ENCODE data around the gene SSR2.

Gene SSR2

GRCh38 chr1:156019946-156020292, 832 bp downstream of the SSR2 start:
- H3K27ac ChIP-seq, result peak overlapping the region; percentile 82
- H3K9ac ChIP-seq, result peak overlapping the region; percentile 86
- peaks cover 46% of the 10 kb centered on the region for H3K36me3 ChIP-seq
- 0 out of 2 replicates have a peak, but pooled peaks cover 7% of the 10 kb centered on the region for H4K20me1 ChIP-seq
- H3K4me2 ChIP-seq, result peak overlapping the region; percentile 90
- no peaks in the 10 kb centered on the region for H3K9me3 ChIP-seq
- H3K27me3 ChIP-seq, result no peaks in the 10 kb centered on the region
- TF ChIP-seq Cebpa-rat (IDR thresholded peaks at IDR 0.05), result no peak
- H3K4me1 ChIP-seq, result peaks cover 35% of the 10 kb centered on the region
- H3K4me3 ChIP-seq, result peak overlapping the region; percentile 82

DNA sequence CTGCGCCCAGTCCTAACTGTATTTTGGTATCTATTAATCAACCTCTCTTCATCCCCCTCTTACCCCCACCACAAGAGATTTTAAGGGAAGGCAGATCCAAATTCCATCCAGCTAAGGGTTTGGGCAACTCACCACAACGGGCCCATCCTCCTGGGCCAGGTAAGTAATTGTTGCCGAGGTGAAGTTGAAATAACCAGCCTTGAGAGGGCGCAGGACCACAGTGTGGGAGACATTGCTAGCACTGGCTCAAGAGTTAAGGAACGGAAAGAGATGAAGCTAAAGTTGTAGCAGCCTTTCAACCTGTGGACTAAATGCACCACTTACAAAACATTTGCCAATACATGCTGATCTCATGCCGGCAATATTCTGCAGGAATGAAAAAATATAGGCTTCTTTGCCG, 5.9 kb downstream of the SSR2 start:
- Histone ChIP-seq H3K4me1 (peaks cover 25% of the 10 kb centered on the region), H3K4me2 (no peak overlapping the region), H3K9ac (no peak overlapping the region), H3K27me3 (no peaks in the 10 kb centered on the region), H3K9me3 (no peaks in the 10 kb centered on the region), H3K4me3 (no peak overlapping the region), H3K36me3 (peaks cover 97% of the 10 kb centered on the region), H3K27ac (no peak overlapping the region), H4K20me1 (peaks cover 31% of the 10 kb centered on the region)
- no peak for TF ChIP-seq Cebpa-rat (IDR thresholded peaks at IDR 0.05)

- Histone ChIP-seq H3K36me3 (peaks cover 94% of the 10 kb centered on the region), H3K4me3 (no peak overlapping the region), H3K27me3 (no peaks in the 10 kb centered on the region), H3K4me1 (peaks cover 15% of the 10 kb centered on the region; the same call in 1 of the 2 replicates), H3K9me3 (no peaks in the 10 kb centered on the region), H4K20me1 (peaks cover 29% of the 10 kb centered on the region), H3K27ac (no peak overlapping the region), H3K9ac (no peak overlapping the region), H3K4me2 (no peak overlapping the region)
- no peak for TF ChIP-seq Cebpa-rat (IDR thresholded peaks at IDR 0.05)
Measured at GRCh38 chr1:156012051-156012817, 8.5 kb downstream of the SSR2 start.

GRCh38 chr1:156009404-156009803, 11.3 kb downstream of the SSR2 start:
- H3K36me3 ChIP-seq, result peaks cover 75% of the 10 kb centered on the region
- peaks cover 23% of the 10 kb centered on the region for H4K20me1 ChIP-seq
- H3K9me3 ChIP-seq, result no peaks in the 10 kb centered on the region
- no peak for TF ChIP-seq Cebpa-rat (IDR thresholded peaks at IDR 0.05)
- peaks cover 17% of the 10 kb centered on the region for H3K4me1 ChIP-seq
- no peaks in the 10 kb centered on the region for H3K27me3 ChIP-seq
- no peak overlapping the region for H3K4me2 ChIP-seq
- H3K27ac ChIP-seq, result no peak overlapping the region
- no peak overlapping the region for H3K9ac ChIP-seq
- H3K4me3 ChIP-seq, result no peak overlapping the region

DNA sequence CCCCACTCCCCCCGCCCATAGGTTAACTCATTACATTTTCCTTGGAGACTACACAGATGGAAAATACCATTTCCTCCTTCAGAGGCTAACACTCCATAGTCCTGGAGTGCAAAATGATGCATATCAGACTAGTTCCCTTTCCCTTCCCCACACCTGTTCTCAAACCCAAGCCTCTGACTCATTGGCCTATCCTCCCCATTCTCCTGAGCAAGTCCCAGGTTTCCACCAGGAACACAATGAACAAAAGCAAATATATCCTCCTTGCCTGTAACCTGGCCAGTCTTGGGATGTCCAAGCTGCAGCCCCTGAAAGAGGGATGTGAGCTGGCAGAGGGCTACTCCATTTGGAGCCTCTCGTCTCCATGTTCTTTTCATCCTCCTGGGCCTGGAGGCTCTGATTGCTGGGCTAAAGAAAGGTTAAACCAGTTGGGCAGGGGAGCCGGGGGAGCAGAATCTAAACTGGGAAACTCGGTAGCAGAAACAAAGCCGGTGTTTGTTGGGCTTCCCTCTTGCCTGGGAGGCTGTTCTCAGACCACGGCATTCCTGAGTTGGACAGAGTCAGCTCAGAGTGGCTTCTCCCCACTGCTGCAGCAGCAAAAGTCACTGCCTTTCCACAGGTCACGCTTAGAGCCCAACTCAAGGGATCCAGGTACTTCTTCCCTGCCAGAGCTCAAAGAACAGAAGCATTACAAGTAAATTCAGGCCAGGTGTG, 13.9 kb downstream of the SSR2 start:
- Histone ChIP-seq H3K9ac (no peak overlapping the region), H3K27me3 (no peaks in the 10 kb centered on the region), H3K9me3 (no peaks in the 10 kb centered on the region), H3K4me3 (no peak overlapping the region), H3K27ac (no peak overlapping the region), H4K20me1 (peaks cover 13% of the 10 kb centered on the region), H3K4me1 (peaks cover 40% of the 10 kb centered on the region), H3K4me2 (no peak overlapping the region), H3K36me3 (peaks cover 50% of the 10 kb centered on the region)
- TF ChIP-seq Cebpa-rat (IDR thresholded peaks at IDR 0.05), result no peak

DNA sequence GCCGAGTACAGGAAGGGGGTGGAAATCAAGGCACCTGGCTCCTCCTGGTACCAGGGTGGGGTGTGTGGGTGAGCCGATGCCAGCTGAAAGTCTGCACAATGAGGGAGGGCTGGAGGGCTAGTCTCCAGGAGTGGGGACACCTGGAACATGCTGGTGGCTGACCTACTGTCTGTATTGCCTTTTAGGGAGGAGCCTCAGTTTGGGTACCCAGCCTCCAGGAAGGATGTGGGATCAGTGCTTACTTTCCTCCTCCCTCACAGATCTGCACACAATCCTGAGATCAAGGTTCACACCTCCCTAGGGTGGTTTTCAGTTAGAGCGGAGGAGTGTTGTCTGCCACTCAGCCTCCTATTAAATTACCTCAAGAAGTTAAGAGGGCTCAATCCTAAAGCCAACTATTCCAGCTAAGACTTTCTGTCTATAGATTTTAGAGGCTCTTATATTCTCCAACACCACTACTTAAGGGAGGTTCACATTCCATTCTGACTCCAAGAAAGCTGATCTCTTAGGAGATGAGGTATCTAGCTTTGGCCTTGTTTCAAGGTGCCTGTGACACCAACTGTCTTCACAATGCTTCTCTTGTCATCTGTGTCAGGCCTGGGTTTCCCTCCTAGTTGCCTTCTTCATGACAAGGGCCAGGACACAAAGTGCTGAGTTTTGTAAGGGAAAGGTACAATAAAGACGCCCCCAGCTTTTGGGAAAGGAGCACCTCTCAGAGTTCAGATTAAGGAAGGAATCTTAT, 15.7 kb downstream of the SSR2 start:
- peak overlapping the region; percentile 29; the same call in 1 of the 2 replicates for H3K9ac ChIP-seq
- TF ChIP-seq Cebpa-rat (IDR thresholded peaks at IDR 0.05), result no peak
- 0 out of 2 replicates have a peak overlapping the region, but pooled peaks have one; percentile 22 for H3K4me3 ChIP-seq
- H3K9me3 ChIP-seq, result no peaks in the 10 kb centered on the region
- no peaks in the 10 kb centered on the region for H3K27me3 ChIP-seq
- peak overlapping the region; percentile 81 for H3K4me2 ChIP-seq
- peaks cover 32% of the 10 kb centered on the region for H3K36me3 ChIP-seq
- H4K20me1 ChIP-seq, result no peaks in the 10 kb centered on the region
- peak overlapping the region; percentile 36 for H3K27ac ChIP-seq
- H3K4me1 ChIP-seq, result peaks cover 45% of the 10 kb centered on the region

- TF ChIP-seq Cebpa-rat (IDR thresholded peaks at IDR 0.05), result no peak
- Histone ChIP-seq H3K9me3 (no peaks in the 10 kb centered on the region), H3K4me1 (peaks cover 45% of the 10 kb centered on the region), H3K36me3 (peaks cover 20% of the 10 kb centered on the region), H3K27me3 (no peaks in the 10 kb centered on the region), H4K20me1 (no peaks in the 10 kb centered on the region), H3K27ac (no peak overlapping the region), H3K4me2 (0 out of 2 replicates have a peak overlapping the region, but pooled peaks have one; percentile 5), H3K4me3 (no peak overlapping the region), H3K9ac (no peak overlapping the region)
Measured at GRCh38 chr1:156003923-156004188, 16.9 kb downstream of the SSR2 start.

DNA sequence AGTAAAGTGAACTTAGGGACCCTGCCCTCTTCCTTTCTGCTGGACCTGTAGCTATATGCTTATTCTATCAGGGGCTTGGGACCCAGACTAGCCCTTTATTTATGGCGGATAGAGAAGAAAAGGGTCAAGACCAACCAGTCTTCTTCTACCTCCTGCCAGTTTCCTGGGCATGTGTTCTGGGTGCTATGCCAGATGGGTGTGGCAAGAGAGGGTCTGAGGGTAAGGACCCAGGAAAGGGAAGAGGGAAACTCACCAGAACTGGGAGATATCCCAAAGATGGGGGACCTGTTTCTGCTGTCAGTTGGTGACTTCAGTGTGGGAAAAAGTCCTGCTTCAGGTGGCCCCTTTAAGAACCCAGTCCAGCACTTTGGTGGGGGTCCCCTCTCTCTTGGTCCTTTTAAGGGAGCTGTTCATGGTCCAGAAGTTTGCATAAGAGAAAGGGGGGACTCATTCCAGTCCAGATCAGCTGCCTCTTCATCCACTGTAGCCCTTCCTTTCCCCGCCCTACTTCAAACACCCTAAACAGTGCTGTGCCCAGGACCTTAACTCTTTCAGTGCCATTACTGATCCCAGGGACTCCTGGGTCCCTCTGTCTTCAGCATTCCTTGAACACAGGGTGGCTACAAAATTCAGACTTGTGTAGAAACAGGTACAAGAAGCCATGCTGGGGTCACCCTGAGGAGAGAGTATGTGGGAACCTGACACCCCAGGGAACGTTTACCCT, 18.4 kb downstream of the SSR2 start:
- peaks cover 8% of the 10 kb centered on the region for H3K36me3 ChIP-seq
- H3K4me1 ChIP-seq, result peaks cover 45% of the 10 kb centered on the region
- H3K9me3 ChIP-seq, result no peaks in the 10 kb centered on the region
- peak overlapping the region; percentile 3; the same call in 1 of the 2 replicates for H3K27ac ChIP-seq
- H3K9ac ChIP-seq, result no peak overlapping the region
- H3K27me3 ChIP-seq, result no peaks in the 10 kb centered on the region
- H3K4me2 ChIP-seq, result peak overlapping the region; percentile 61
- H4K20me1 ChIP-seq, result no peaks in the 10 kb centered on the region
- no peak for TF ChIP-seq Cebpa-rat (IDR thresholded peaks at IDR 0.05)
- no peak overlapping the region for H3K4me3 ChIP-seq

- H4K20me1 ChIP-seq, result no peaks in the 10 kb centered on the region
- peak overlapping the region; percentile 61 for H3K4me2 ChIP-seq
- H3K9ac ChIP-seq, result no peak overlapping the region
Measured at GRCh38 chr1:156001662-156002171, 19.0 kb downstream of the SSR2 start.

More at GRCh38 chr1:156001662-156002171, 19.0 kb downstream of the SSR2 start:
- Histone ChIP-seq H3K27ac (peak overlapping the region; percentile 3; the same call in 1 of the 2 replicates), H3K9me3 (no peaks in the 10 kb centered on the region), H3K36me3 (peaks cover 2% of the 10 kb centered on the region), H3K4me1 (peaks cover 47% of the 10 kb centered on the region), H3K27me3 (no peaks in the 10 kb centered on the region), H3K4me3 (no peak overlapping the region)
- TF ChIP-seq Cebpa-rat (IDR thresholded peaks at IDR 0.05), result no peak

Data from BLaER1 (cell line).